ENCODE results near the gene ACBD3.

GRCh38 chr1:226226601-226227000, 40.1 kb upstream of the ACBD3 start:
- TF ChIP-seq, protein P1, sequence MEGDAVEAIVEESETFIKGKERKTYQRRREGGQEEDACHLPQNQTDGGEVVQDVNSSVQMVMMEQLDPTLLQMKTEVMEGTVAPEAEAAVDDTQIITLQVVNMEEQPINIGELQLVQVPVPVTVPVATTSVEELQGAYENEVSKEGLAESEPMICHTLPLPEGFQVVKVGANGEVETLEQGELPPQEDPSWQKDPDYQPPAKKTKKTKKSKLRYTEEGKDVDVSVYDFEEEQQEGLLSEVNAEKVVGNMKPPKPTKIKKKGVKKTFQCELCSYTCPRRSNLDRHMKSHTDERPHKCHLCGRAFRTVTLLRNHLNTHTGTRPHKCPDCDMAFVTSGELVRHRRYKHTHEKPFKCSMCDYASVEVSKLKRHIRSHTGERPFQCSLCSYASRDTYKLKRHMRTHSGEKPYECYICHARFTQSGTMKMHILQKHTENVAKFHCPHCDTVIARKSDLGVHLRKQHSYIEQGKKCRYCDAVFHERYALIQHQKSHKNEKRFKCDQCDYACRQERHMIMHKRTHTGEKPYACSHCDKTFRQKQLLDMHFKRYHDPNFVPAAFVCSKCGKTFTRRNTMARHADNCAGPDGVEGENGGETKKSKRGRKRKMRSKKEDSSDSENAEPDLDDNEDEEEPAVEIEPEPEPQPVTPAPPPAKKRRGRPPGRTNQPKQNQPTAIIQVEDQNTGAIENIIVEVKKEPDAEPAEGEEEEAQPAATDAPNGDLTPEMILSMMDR (IDR thresholded peaks at IDR 0.05): no peak
- no peak for TF ChIP-seq POLR2A (IDR thresholded peaks at IDR 0.05)

Data from Peyer's patch (tissue), 4 donors.